WTC11 (cell line): ENCODE results near the gene SP140. TPM values are rescaled to one million over a fixed set of nuclear protein-coding genes. Genes with fewer than 3 reads are reported as not detected.

ENCODE experiments used
- ATAC-seq: fragments of 200-7000 bp; cut with Tn5 transposase; 2 replicates; pipeline ENCODE4 v1.10.0; 2021; ENCODE audit warnings: mild to moderate bottlenecking, moderate library complexity
- CTCF ChIA-PET: fragments of 300-600 bp; sonication (Branson Sonifier 250); formaldehyde crosslinking; loops from one replicate; lab custom pipeline; 2021; ENCODE audit warnings: antibody characterized with exemption; lab: Charles Lee
- POLR2A ChIA-PET: fragments of 350-600 bp; sonication (Branson Sonifier 250); formaldehyde crosslinking; loops from one replicate; lab custom pipeline; 2021; ENCODE audit warnings: antibody characterized with exemption; lab: Charles Lee
- DNase-seq: peaks from one replicate; pipeline ENCODE4 v3.0.0; 2021; ENCODE audit warnings: low spot score
- H3K27ac Mint-ChIP-seq: 2 replicates; pipeline ENCODE4 v1.8.0; 2021; ENCODE audit warnings: mixed read lengths
- H3K27me3 Mint-ChIP-seq: 2 replicates; pipeline ENCODE4 v1.8.0; 2021; ENCODE audit warnings: low read depth, mild to moderate bottlenecking, moderate library complexity, mixed read lengths
- H3K36me3 Mint-ChIP-seq: 2 replicates; pipeline ENCODE4 v1.8.0; 2021; ENCODE audit warnings: mixed read lengths
- H3K4me1 Mint-ChIP-seq: 2 replicates; pipeline ENCODE4 v1.8.0; 2022; ENCODE audit warnings: mixed read lengths
- H3K4me3 Mint-ChIP-seq: 2 replicates; pipeline ENCODE4 v1.8.0; 2021; ENCODE audit warnings: mild to moderate bottlenecking, moderate library complexity, mixed read lengths
- H3K9me3 Mint-ChIP-seq: 2 replicates; pipeline ENCODE4 v1.8.0; 2021; ENCODE audit warnings: mixed read lengths
- CREM ChIP-seq: sonication (generic); formaldehyde crosslinking; IDR thresholded peaks from 2 replicates; pipeline ENCODE4 v1.8.1; 2022; ENCODE audit warnings: mild to moderate bottlenecking, missing genetic modification reagents, moderate library complexity
- EMX1 ChIP-seq: fragments of 250-450 bp; sonication (Bioruptor Pico); IDR thresholded peaks from 2 replicates; pipeline ENCODE4 v1.8.0; 2021; ENCODE audit warnings: mild to moderate bottlenecking
- ETV6 ChIP-seq: sonication (generic); formaldehyde crosslinking; IDR thresholded peaks from 2 replicates; pipeline ENCODE4 v1.8.1; 2022; ENCODE audit warnings: mild to moderate bottlenecking, missing genetic modification reagents
- JUN ChIP-seq: sonication (generic); formaldehyde crosslinking; IDR thresholded peaks from 2 replicates; pipeline ENCODE4 v1.8.0; 2023; ENCODE audit warnings: mild to moderate bottlenecking, missing genetic modification reagents
- NFE2L1 ChIP-seq: sonication (generic); formaldehyde crosslinking; IDR thresholded peaks from 2 replicates; pipeline ENCODE4 v1.8.1; 2023; ENCODE audit warnings: missing genetic modification reagents
- NR1H2 ChIP-seq: sonication (generic); formaldehyde crosslinking; IDR thresholded peaks from 2 replicates; pipeline ENCODE4 v1.9.0; 2021; ENCODE audit warnings: mild to moderate bottlenecking, moderate library complexity, missing genetic modification reagents
- NR3C1 ChIP-seq: sonication (generic); formaldehyde crosslinking; conservative IDR thresholded peaks from 2 replicates; pipeline ENCODE4 v1.8.1; 2023; ENCODE audit warnings: low read depth, mild to moderate bottlenecking, missing genetic modification reagents
- PRRX2 ChIP-seq: fragments of 250-450 bp; sonication (Bioruptor Pico); IDR thresholded peaks from 2 replicates; pipeline ENCODE4 v1.8.0; 2021; ENCODE audit warnings: mild to moderate bottlenecking
- TP53 ChIP-seq: sonication (generic); formaldehyde crosslinking; IDR thresholded peaks from 2 replicates; pipeline ENCODE4 v1.8.1; 2023; ENCODE audit warnings: mild to moderate bottlenecking, missing genetic modification reagents
- ZNF121 ChIP-seq: sonication (generic); formaldehyde crosslinking; IDR thresholded peaks from 2 replicates; pipeline ENCODE4 v1.8.0; 2023; ENCODE audit warnings: missing genetic modification reagents
- ZNF138 ChIP-seq: sonication (generic); formaldehyde crosslinking; conservative IDR thresholded peaks from 2 replicates; pipeline ENCODE4 v1.8.1; 2022; ENCODE audit warnings: mild to moderate bottlenecking, moderate library complexity, missing genetic modification reagents
- ZNF232 ChIP-seq: sonication (generic); formaldehyde crosslinking; IDR thresholded peaks from 2 replicates; pipeline ENCODE4 v1.8.0; 2022; ENCODE audit warnings: mild to moderate bottlenecking, missing genetic modification reagents
- ZNF671 ChIP-seq: fragments of 250-450 bp; sonication (Bioruptor Pico); IDR thresholded peaks from 2 replicates; pipeline ENCODE4 v1.8.0; 2021; ENCODE audit warnings: mild to moderate bottlenecking
- total RNA-seq: library from RNA; stranded (reverse); gene quantifications from 3 replicates; pipeline ENCODE4 v1.2.3, GENCODE V29; 2021
- TF ChIP-seq, protein P1 (sequence below): sonication (generic); formaldehyde crosslinking; conservative IDR thresholded peaks from 2 replicates; pipeline ENCODE4 v1.8.1; 2023; ENCODE audit warnings: mild to moderate bottlenecking, low read depth, missing genetic modification reagents, moderate library complexity
- TF ChIP-seq, protein P2 (sequence below): fragments of 250-450 bp; sonication (Bioruptor Pico); conservative IDR thresholded peaks from 2 replicates; pipeline ENCODE4 v1.9.0; 2021; ENCODE audit warnings: mild to moderate bottlenecking
- TF ChIP-seq, protein P3 (sequence below): fragments of 250-450 bp; sonication (Bioruptor Pico); IDR thresholded peaks from 2 replicates; pipeline ENCODE4 v2.1.2; 2022; ENCODE audit warnings: mild to moderate bottlenecking, moderate library complexity
- TF ChIP-seq, protein P4 (sequence below): sonication (generic); formaldehyde crosslinking; IDR thresholded peaks from 2 replicates; pipeline ENCODE4 v1.8.1; 2022; ENCODE audit warnings: low read depth, missing genetic modification reagents, borderline replicate concordance
- TF ChIP-seq, protein P5 (sequence below): sonication (generic); formaldehyde crosslinking; IDR thresholded peaks from 2 replicates; pipeline ENCODE4 v1.8.1; 2022; ENCODE audit warnings: mild to moderate bottlenecking, moderate library complexity, missing genetic modification reagents
- TF ChIP-seq, protein P6 (sequence below): sonication (generic); formaldehyde crosslinking; IDR thresholded peaks from 2 replicates; pipeline ENCODE4 v1.8.0; 2023; ENCODE audit warnings: mild to moderate bottlenecking, missing genetic modification reagents
- TF ChIP-seq, protein P7 (sequence below): fragments of 250-450 bp; sonication (Bioruptor Pico); IDR thresholded peaks from 2 replicates; pipeline ENCODE4 v1.8.0; 2021; ENCODE audit warnings: mild to moderate bottlenecking

SP140 gene
- total RNA-seq, 1 experiment from 2014 or later: 0.66 TPM

DNA sequence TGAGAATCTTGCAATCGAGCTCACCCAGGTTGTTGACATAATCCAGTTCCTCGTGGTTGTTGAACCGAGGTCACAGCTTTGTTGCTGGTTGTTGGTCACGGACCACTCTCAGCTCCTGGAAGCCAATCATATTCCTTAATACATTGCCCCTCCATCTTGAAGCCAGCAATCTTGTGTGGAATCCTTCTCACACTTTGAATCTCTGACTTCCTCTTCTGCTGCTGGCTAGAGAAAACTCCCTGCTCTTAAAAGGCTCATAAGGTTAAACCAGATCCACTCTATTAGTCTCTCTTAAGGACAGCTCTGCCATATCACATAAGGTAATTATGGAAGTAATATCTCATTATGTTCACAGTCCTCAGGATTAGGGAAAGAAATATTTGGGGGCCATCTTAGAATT is 41.1 kb downstream of the SP140 start:
- no peak for ATAC-seq
- peaks cover 9% of the 10 kb centered on the region for H3K4me1 Mint-ChIP-seq
- POLR2A ChIA-PET: no interaction called here
- H3K4me3 Mint-ChIP-seq: no peak overlapping the region
- peaks cover 18% of the 10 kb centered on the region for H3K9me3 Mint-ChIP-seq
- no peak for TF ChIP-seq ZNF138 (CRISPR knock-in tag)
- no peak for TF ChIP-seq NR3C1 (CRISPR knock-in tag)
- no peak for TF ChIP-seq ETV6 (CRISPR knock-in tag)
- TF ChIP-seq, protein P1, sequence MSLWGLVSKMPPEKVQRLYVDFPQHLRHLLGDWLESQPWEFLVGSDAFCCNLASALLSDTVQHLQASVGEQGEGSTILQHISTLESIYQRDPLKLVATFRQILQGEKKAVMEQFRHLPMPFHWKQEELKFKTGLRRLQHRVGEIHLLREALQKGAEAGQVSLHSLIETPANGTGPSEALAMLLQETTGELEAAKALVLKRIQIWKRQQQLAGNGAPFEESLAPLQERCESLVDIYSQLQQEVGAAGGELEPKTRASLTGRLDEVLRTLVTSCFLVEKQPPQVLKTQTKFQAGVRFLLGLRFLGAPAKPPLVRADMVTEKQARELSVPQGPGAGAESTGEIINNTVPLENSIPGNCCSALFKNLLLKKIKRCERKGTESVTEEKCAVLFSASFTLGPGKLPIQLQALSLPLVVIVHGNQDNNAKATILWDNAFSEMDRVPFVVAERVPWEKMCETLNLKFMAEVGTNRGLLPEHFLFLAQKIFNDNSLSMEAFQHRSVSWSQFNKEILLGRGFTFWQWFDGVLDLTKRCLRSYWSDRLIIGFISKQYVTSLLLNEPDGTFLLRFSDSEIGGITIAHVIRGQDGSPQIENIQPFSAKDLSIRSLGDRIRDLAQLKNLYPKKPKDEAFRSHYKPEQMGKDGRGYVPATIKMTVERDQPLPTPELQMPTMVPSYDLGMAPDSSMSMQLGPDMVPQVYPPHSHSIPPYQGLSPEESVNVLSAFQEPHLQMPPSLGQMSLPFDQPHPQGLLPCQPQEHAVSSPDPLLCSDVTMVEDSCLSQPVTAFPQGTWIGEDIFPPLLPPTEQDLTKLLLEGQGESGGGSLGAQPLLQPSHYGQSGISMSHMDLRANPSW (CRISPR knock-in tag): no peak
- TF ChIP-seq ZNF671 (CRISPR knock-in tag): no peak
- TF ChIP-seq, protein P2, sequence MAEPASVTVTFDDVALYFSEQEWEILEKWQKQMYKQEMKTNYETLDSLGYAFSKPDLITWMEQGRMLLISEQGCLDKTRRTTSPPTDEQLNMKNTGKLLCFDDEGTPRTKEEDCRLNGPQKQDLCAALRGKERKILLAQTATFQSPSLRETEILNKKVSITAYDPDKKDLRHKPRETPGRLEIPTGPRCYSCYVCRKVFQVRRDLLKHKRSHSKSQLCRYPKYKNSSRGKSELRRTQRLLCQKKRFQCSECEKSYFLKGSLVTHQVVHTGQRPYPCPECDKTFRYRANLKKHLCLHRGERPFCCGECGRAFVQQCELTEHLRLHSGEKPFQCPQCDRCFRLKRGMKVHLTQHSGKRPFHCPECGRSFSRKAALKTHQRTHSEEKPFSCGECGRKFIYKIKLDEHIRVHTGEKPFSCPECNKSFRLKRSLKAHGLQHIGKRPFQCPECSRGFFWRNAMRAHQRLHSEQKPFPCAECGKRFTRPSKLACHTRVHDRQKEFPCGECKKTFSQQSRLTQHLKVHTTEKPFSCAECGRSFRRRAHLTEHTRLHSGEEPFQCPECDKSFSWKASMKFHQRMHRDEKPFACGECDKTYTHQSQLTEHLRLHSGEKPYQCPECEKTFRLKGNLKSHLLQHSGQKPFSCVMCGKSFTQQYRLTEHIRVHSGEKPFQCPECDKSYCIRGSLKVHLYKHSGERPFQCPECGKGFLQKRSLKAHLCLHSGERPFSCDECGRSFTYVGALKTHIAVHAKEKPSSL (CRISPR knock-in tag): no peak
- no peak for TF ChIP-seq PRRX2 (CRISPR knock-in tag)
- TF ChIP-seq, protein P3, sequence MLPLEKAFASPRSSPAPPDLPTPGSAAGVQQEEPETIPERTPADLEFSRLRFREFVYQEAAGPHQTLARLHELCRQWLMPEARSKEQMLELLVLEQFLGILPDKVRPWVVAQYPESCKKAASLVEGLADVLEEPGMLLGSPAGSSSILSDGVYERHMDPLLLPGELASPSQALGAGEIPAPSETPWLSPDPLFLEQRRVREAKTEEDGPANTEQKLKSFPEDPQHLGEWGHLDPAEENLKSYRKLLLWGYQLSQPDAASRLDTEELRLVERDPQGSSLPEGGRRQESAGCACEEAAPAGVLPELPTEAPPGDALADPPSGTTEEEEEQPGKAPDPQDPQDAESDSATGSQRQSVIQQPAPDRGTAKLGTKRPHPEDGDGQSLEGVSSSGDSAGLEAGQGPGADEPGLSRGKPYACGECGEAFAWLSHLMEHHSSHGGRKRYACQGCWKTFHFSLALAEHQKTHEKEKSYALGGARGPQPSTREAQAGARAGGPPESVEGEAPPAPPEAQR: no peak
- TF ChIP-seq CREM (CRISPR knock-in tag): no peak
- no peak for TF ChIP-seq NFE2L1
- no peak for TF ChIP-seq ZNF232 (CRISPR knock-in tag)
- no peak for TF ChIP-seq NR1H2
- TF ChIP-seq, protein P4, sequence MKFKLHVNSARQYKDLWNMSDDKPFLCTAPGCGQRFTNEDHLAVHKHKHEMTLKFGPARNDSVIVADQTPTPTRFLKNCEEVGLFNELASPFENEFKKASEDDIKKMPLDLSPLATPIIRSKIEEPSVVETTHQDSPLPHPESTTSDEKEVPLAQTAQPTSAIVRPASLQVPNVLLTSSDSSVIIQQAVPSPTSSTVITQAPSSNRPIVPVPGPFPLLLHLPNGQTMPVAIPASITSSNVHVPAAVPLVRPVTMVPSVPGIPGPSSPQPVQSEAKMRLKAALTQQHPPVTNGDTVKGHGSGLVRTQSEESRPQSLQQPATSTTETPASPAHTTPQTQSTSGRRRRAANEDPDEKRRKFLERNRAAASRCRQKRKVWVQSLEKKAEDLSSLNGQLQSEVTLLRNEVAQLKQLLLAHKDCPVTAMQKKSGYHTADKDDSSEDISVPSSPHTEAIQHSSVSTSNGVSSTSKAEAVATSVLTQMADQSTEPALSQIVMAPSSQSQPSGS (CRISPR knock-in tag): no peak
- no peak for TF ChIP-seq TP53 (CRISPR knock-in tag)
- no peak for TF ChIP-seq EMX1
- TF ChIP-seq, protein P5, sequence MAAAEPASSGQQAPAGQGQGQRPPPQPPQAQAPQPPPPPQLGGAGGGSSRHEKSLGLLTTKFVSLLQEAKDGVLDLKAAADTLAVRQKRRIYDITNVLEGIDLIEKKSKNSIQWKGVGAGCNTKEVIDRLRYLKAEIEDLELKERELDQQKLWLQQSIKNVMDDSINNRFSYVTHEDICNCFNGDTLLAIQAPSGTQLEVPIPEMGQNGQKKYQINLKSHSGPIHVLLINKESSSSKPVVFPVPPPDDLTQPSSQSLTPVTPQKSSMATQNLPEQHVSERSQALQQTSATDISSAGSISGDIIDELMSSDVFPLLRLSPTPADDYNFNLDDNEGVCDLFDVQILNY: no peak
- no peak for TF ChIP-seq ZNF121 (CRISPR knock-in tag)
- TF ChIP-seq, protein P6, sequence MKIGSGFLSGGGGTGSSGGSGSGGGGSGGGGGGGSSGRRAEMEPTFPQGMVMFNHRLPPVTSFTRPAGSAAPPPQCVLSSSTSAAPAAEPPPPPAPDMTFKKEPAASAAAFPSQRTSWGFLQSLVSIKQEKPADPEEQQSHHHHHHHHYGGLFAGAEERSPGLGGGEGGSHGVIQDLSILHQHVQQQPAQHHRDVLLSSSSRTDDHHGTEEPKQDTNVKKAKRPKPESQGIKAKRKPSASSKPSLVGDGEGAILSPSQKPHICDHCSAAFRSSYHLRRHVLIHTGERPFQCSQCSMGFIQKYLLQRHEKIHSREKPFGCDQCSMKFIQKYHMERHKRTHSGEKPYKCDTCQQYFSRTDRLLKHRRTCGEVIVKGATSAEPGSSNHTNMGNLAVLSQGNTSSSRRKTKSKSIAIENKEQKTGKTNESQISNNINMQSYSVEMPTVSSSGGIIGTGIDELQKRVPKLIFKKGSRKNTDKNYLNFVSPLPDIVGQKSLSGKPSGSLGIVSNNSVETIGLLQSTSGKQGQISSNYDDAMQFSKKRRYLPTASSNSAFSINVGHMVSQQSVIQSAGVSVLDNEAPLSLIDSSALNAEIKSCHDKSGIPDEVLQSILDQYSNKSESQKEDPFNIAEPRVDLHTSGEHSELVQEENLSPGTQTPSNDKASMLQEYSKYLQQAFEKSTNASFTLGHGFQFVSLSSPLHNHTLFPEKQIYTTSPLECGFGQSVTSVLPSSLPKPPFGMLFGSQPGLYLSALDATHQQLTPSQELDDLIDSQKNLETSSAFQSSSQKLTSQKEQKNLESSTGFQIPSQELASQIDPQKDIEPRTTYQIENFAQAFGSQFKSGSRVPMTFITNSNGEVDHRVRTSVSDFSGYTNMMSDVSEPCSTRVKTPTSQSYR (CRISPR knock-in tag): no peak
- TF ChIP-seq JUN: no peak
- TF ChIP-seq, protein P7, sequence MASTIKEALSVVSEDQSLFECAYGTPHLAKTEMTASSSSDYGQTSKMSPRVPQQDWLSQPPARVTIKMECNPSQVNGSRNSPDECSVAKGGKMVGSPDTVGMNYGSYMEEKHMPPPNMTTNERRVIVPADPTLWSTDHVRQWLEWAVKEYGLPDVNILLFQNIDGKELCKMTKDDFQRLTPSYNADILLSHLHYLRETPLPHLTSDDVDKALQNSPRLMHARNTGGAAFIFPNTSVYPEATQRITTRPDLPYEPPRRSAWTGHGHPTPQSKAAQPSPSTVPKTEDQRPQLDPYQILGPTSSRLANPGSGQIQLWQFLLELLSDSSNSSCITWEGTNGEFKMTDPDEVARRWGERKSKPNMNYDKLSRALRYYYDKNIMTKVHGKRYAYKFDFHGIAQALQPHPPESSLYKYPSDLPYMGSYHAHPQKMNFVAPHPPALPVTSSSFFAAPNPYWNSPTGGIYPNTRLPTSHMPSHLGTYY: no peak
- DNase-seq: no peak
- H3K27me3 Mint-ChIP-seq: no peaks in the 10 kb centered on the region
- no peak overlapping the region for H3K27ac Mint-ChIP-seq
- CTCF ChIA-PET: no interaction called here
- H3K36me3 Mint-ChIP-seq: no peaks in the 10 kb centered on the region
